Measurements from ENCODE around the gene ACADS.

Gene ACADS

DNA sequence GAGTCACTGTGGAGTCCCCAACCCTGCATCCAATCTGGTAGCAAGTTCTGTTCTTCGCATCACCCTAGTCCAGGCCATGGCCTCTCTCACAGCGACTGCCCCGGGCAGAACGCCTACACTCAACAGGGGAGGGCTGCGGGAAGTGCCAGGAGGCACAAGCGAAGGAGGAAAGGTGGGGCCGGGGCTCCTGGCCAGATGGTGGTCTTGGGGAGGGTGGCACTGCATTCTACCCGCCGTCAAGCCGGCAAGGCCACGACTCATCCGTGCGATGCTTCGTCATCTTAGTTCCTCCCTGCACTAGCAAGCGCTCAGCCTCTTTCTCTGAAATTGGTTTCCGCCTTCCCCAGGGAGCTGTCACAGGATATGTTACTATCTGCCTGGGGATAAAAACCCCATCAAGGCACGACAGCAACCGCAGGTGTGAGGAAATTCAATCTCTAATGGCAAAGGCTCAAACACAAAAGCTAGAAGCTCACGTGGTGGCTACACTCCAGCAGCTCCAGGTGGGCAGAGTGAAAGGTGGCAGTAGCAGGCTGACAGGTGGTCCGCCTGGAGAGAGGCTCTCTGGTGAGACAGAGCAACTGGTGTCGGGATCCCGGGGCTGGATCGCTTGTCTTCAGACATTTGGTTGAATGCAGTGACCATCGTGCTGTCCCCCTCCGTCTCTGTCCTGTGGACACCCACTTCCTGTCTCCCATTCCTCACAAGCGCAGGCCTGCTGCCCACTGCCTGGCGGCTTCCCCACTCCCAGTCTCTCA lies 34.1 kb downstream of the ACADS start:
- no peak for DNase-seq

DNA sequence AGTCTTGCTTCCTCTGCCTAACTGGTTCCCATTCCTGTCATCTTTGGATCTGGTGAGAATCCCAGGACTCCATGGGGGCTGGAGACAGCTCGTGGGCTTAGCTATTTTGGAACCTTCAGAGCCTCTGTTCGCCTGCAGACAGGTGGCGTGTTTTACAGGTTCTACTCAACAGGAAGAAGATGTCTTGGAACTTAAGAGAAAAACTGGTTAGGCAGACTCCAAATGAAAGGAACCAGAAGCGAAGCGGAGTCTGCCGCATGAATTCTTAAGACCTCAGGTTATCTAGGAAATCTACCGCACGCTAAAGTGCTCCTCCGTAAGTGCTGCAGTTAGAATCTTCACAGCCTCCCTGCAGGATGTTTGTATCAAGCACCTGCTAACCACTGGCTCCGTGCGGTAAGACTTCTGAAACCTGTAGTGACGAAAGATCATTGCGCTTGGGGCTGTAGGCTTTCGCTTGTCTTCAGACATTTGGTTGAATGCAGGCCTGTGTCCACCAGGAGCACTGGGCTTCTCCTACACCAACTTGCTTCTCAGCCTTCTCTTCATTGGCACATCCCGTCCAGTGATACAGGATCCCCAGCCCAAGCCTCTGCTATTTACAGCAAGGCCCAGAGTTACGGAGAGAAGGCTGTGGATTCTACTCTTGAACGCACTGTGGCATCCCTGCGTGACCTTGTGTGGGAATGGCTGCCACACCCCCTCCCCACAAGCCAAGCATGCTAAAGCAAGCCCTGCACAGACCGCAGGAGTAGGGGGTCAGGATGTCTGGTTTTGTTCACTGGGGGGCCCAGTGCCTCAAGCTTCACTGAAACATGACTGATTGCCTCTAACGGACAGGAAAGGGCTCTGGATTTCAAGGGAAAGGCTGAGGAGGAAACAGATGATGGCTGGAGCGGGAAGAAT lies 35.0 kb downstream of the ACADS start:
- DNase-seq: no peak

DNA sequence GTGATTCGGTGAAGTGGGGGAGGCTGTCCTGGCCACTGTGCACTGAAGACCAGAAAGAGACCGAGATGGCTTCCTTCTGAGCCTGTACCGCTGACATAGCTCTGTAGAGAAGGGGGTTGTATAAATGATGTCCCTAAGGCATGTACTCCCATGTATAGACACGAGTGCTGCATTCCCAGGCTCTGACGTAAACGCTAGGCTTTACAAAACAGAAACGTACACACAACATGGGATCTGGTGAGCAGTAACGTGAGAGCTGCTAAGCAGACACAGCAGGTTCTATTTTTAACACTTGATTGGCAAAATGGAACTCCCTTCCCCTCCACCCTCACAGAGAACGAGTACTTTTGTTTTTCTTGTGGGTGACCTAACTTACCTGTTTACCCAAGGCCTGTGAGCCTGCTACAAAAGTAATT lies 35.9 kb downstream of the ACADS start:
- no peak for DNase-seq

DNA sequence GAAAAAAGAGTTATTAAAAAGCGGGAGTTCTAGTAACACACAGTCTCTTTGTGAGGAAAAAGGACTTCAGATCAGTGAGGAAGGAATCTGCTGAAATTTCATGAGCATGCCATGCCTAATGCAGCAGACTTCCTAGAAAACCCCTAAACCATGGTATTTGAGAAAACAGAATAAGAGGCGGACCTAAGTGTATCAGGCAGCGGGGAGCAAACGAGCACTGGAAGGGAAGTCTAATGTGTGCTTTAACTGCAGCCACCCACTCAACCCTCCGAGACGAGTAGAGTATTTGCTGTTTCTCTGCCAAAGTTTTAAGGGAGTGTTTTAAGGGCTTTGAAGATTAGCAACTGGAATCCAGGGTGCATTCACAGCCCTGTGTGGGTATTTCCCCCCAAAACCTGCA lies 36.5 kb downstream of the ACADS start:
- DNase-seq: no peak

DNA sequence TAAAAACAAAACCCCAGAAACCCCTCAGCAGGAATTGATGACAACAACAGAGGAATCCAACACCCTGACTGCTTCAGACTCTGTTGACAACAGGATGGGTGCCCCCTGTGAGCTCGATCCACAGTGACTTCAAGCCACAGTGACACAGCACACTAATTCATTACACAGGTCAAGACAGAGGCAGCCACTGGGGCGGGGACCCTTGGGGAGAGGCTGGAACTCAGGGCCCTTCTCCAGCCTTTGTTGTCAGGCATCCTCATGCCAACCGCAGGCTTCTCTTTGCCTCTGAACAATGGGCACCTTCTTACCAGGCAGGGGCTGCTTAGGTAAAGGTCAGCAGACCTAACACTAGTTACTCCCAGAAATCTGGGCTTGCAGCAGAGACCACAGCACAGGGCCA lies 37.6 kb downstream of the ACADS start:
- DNase-seq: no peak

DNA sequence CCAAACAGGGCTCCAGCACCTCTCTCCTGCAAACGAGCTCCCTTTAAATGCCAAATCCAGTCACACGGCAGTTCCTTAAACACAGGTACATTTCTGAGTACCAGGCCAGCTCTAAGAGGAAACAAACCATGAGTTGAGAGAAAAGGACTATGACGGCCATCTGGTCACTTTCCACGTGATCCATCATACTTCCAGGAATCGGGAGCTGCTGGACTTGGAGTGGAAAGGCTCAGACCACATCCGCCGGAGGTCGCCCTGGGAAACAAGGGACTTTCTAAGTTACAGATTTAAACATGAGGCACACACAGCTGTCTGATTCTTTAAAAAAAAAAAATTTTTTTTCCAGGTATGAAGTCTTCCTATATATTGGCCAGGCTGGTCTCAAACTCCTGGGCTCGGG lies 39.2 kb downstream of the ACADS start:
- DNase-seq: no peak

DNA sequence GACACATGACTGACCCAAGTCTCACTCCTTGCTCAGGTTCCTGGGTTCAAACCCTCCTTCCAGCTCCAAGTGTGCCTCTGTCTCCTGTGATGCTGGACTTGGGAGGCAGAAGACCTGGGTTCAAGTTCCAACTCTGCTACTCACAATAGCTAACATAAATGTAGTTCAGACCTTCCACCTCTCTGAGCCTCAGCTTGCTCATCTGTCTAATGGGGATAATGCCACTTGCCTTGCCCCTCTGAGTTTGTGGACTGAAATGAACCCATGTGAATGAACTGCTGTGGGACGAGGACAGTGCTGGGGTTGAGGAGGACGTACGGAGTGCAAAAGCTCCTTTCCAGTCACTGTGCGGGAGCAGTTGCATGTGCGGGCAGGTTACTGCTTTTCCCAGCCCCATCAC lies 40.9 kb downstream of the ACADS start:
- DNase-seq: no peak

DNA sequence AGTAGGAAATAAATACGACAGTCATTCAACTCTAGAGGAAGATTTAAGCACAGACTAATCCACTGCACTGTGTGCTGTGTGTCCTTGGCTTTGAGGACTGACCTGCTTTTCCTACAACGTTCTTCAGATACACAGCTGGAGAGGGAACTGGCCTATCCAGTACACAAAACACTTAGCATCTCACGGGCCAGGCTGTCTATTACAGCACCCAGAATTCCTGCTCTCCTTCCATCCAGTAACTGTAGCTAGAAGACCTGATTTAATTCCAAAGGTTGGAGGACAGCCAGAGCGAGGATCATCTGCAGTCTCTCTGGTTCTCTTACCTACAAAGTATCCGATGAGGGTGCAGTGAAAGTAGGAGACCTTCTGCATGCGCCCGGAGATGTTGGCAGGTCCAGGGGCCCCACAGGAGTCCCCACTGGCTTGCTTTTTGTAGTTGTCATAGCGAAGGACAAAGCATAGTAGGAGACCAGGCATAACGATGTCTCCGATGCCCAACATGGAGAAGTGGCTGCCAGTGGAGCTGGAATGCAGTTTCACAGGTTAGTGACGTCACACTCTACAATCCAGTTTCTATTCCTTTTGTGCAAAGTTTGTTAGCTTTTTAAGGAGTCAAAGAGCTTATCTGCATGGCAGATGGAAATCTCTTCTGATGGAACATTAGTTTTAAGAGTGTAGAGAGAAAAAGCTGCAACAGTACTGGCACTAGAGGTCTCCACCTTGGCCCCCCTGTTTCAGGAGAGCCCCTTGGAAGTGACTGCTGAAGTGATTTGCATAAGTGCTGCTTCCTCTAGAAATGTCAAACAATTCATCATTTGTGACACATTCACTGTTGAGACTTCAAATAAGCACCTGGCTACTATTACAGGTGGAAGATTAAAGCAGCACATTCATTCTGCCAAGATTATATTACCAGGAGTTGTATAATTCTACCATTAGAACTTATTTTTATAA lies 41.7 kb downstream of the ACADS start:
- no peak for DNase-seq

DNA sequence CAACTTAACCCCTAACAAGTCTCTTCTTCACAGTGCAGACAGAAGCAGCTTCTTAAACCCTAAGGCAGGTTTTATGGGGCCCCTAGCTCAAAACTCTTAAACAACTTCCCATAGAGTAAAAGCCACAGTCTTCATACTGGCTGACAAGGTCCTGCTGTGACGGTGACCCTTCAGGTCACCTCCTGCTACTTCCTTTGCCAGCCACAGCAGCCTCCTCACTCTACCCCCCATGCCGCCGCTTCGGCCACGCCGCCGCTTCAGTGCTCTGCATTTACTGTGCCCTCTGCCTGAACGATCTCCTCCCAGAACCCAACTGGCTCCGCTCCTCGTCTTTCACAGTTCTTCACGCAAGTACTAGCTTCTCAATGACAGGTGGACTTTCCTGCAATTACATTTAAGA lies 45.5 kb downstream of the ACADS start:
- no peak for DNase-seq

DNA sequence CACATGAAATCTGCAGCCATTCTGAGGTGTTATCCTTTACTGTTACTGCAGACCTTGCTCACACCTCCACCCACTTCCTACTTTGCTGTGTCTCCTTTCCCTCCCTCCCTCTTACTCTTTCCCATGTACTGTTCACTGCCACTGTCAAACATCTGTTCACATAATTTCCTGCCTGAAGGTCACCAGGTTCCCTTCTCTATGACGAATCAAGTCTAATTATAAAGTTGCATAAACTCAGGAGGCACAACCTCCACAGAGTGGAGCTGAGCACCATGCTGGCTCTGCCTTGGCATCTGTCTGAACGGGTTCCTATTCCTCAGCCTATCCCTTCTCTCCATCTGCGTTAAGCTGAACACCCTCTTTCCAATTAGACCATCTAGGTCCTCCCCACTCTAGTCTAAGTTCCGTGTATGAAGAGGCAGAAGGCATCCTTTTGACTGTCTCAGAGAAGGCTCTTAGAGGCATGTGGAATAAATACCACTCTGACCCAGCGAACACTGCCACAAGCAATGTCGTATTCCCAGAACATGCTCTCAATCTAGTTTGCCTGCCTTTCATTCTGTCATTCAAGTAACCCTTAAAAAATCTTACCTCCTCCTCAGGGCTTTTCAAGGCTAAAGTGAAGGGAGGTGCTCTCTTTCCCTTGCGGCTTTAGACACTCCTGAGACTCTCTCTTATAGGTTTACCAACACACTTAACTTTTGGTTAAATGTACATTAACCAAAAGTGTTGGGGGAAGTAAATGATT lies 48.7 kb downstream of the ACADS start:
- no peak for DNase-seq

DNA sequence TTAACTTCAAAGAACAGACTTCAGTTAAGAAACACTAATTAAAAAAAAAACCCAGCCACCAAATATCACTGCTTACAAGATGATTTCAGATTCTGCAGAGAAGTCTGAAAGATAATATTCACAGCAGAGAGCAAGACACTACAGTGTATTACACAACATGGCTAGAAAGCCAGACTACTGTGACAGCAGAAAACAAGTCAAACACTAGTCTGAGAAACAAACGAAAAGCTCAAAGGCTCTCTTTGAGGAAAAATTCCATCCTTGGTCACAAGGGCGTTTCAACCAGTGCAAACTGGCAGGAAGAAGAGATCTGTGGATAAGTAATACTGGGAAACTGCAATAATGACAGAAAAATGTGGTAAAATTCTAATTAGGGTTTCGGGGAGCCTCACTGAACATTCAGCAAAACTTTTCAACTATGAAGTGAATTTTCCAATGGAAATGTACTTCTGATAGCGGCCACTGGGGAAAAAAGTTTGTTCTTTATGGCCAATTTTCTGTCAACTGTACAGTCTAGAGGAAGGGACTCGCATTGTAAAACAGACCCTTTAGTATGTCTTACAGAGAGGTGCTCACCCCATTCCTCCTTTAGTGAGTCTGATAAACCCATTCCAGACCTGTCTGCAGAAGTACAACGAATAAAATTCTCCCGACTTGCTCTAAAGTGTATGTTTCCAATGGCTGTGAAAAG lies 50.4 kb downstream of the ACADS start:
- DNase-seq: no peak

DNA sequence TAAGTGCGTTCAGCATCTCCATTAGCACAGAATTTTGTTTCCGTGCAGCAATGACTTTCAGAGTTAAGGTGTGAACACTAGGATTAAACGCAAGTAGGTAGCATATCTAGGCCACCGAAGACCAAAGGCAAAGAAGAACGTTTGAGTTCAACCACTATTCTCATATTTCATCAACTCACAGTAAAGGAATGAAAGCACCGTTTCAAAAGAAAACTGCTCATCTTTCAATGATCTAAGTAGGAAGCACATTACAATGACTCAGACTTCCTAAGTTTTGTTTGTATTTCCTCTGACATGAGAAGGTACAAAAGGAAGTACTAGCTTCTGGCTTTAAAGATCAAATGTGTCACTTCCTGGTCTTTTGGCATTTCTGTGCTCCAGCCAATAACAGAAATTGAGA lies 57.6 kb downstream of the ACADS start:
- DNase-seq: peak; percentile 17

DNA sequence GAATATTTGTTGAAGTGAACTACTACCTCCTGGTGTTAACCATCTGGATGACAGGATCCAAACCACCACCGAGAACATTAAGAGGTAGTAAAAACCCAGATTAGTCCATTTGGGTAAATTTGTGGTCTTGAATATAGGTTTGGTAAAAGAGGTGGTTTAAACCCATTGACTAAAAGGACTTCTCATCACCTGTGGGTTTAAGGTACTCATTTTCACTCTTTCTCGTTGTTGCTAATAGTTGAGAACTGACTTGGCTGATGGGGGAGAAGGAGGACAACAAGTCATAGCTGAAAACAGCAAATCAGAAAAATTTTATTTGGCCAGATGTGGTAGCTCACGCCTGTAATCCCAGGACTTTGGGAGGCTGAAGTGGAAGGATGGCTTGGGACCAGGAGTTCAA lies 59.2 kb downstream of the ACADS start:
- DNase-seq: no peak

DNA sequence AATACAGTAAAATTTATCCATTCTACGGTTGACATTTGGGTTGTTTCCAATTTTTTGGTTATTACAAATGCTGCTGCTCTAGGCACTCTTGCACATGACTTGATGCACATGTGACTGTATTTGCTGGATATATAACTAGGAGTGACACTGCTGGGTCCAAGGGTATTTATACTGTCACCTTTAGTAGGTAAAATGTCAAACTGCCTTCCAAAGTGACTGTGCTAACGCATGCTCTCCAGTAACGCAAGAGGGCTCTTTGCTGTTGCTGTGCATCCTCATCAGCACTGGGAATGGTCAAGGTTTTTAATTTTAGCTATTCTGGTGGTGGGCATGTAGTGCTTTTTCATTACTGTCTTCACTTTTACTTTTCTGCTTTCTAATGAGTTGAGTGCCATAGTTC lies 62.3 kb downstream of the ACADS start:
- DNase-seq: no peak

All from KG1 (cell line).